A549 (cell line): ENCODE measurements around the gene STK33. TPM values are rescaled to one million over a fixed set of nuclear protein-coding genes. Genes with fewer than 3 reads are reported as not detected.

ENCODE experiments used
- ATAC-seq, 2 experiments: fragments of 200-7000 bp in 1 of 2; fragments of >200 bp in 1 of 2; cut with Nextera tagmentation in 1 of 2; cut with Tn5 transposase in 1 of 2; 3 replicates each; pipeline versions ENCODE4 v1.8.0 to v1.9.1; 2018 to 2020; ENCODE audit warnings: mild to moderate bottlenecking in 1 of 2, moderate library complexity in 1 of 2
- CTCF ChIA-PET: fragments of 300-600 bp; sonication (Branson Sonifier 250); formaldehyde crosslinking; extraction: SDS; loops from one replicate; lab custom pipeline; 2021; ENCODE audit warnings: antibody characterized with exemption, inconsistent platforms; lab: Yijun Ruan, JAX
- POLR2A ChIA-PET: fragments of 350-600 bp; formaldehyde crosslinking; extraction: SDS; loops from one replicate; lab custom pipeline; 2021; ENCODE audit warnings: antibody characterized with exemption, inconsistent platforms; lab: Yijun Ruan, JAX
- DNase-seq, 2 experiments: peaks; one replicate each; pipeline versions ENCODE4 v3.0.0 to v3.0.0-alpha.2; 2011 to 2016; ENCODE audit warnings: low read depth in 1 of 2, low spot score in 1 of 2
- FAIRE-seq: peaks from 2 replicates; lab custom pipeline; 2011; peaks lifted over from hg19 to GRCh38; lab: Jason Lieb, UNC
- H3K27ac ChIP-seq, 2 experiments: fragments of >200 bp; sonication (Bioruptor Twin); formaldehyde crosslinking; 3 replicates each; pipeline ENCODE4 v1.5.1; 2016 to 2017
- H3K4me1 ChIP-seq: fragments of >200 bp; sonication (Bioruptor Twin); formaldehyde crosslinking; 3 replicates; pipeline ENCODE4 v1.6.1; 2016
- H3K4me2 ChIP-seq: fragments of >200 bp; sonication (Bioruptor Twin); formaldehyde crosslinking; 3 replicates; pipeline ENCODE4 v1.6.1; 2016
- H3K4me3 ChIP-seq: fragments of >200 bp; sonication (Bioruptor Twin); formaldehyde crosslinking; 3 replicates; pipeline ENCODE4 v1.5.1; 2016
- H3K9me3 ChIP-seq: fragments of >200 bp; sonication (Bioruptor Twin); formaldehyde crosslinking; 3 replicates; pipeline ENCODE4 v1.6.1; 2016
- CEBPB ChIP-seq, 2 experiments: fragments of >200 bp in 1 of 2; sonication (Bioruptor Twin) in 1 of 2; formaldehyde crosslinking in 1 of 2; IDR thresholded peaks; 2 replicates each; pipeline ENCODE4 v1.6.1; 2012 to 2016
- CHD4 ChIP-seq: fragments of 200-600 bp; sonication (generic); IDR thresholded peaks from 2 replicates; pipeline ENCODE4 v1.6.1; 2016; ENCODE audit warnings: antibody characterized with exemption, mild to moderate bottlenecking, borderline replicate concordance
- HOXB13 ChIP-seq: fragments of 250-450 bp; sonication (Bioruptor Pico); IDR thresholded peaks from 2 replicates; pipeline ENCODE4 v1.5.0; 2020; ENCODE audit warnings: low read depth, mild to moderate bottlenecking, moderate library complexity
- HOXB5 ChIP-seq: fragments of 250-450 bp; sonication (Bioruptor Pico); IDR thresholded peaks from 2 replicates; pipeline ENCODE4 v1.5.0; 2020; ENCODE audit warnings: mild to moderate bottlenecking, moderate library complexity
- MAFK ChIP-seq: fragments of 450-650 bp; IDR thresholded peaks from 2 replicates; pipeline ENCODE4 v1.6.1; 2014; ENCODE audit not compliant: partially characterized antibody
- MAZ ChIP-seq: fragments of 150-350 bp; IDR thresholded peaks from 2 replicates; pipeline ENCODE4 v1.6.1; 2014; ENCODE audit warnings: antibody characterized with exemption, low read depth, low read length, borderline replicate concordance
- NPAS2 ChIP-seq: fragments of 250-450 bp; sonication (Bioruptor Pico); IDR thresholded peaks from 2 replicates; pipeline ENCODE4 v1.8.0; 2022; ENCODE audit warnings: mild to moderate bottlenecking, moderate library complexity, borderline replicate concordance
- POLR2AphosphoS2 ChIP-seq: conservative IDR thresholded peaks from 2 replicates; pipeline ENCODE4 v1.6.1; 2012; ENCODE audit warnings: low read length, improper control_type of control experiment, inconsistent platforms
- RCOR1 ChIP-seq: fragments of 150-350 bp; IDR thresholded peaks from 2 replicates; pipeline ENCODE4 v1.6.1; 2014; ENCODE audit warnings: antibody characterized with exemption, low read length, low read depth
- ZSCAN20 ChIP-seq: fragments of 250-450 bp; sonication (Bioruptor Pico); IDR thresholded peaks from 2 replicates; pipeline ENCODE4 v1.8.0; 2022; ENCODE audit warnings: mild to moderate bottlenecking, moderate library complexity
- WGBS: methylation state at CpG from one replicate; pipeline ENCODE4 v1.1.6; 2017; ENCODE audit errors: missing lambda C conversion rate; 5-methylcytosine and 5-hydroxymethylcytosine counted together
- polyA plus RNA-seq, 4 experiments: library from polyadenylated mRNA; depleted of rRNA in 3 of 4; stranded (reverse); fragments of >200 nt; fragmentation: RNase III in 1 of 4; extraction: RNeasy Plus Mini Kit Qiagen cat#74134 plus additional on column Dnase treatment in 1 of 4; gene quantifications; 2 replicates in 3 of 4; 3 replicates in 1 of 4; pipeline ENCODE4 v1.2.3, GENCODE V29; 2011 to 2017
- TF ChIP-seq, protein P1 (sequence below): IDR thresholded peaks from 2 replicates; pipeline ENCODE4 v1.6.1; 2012
- TF ChIP-seq, protein P2 (sequence below): IDR thresholded peaks from 2 replicates; pipeline ENCODE4 v1.6.1; 2012
- TF ChIP-seq, protein P3 (sequence below): fragments of 250-450 bp; sonication (Bioruptor Pico); IDR thresholded peaks from 2 replicates; pipeline ENCODE4 v1.5.0; 2021; ENCODE audit warnings: mild to moderate bottlenecking, moderate library complexity, borderline replicate concordance
- TF ChIP-seq, protein P4 (sequence below): fragments of 200-600 bp; sonication (generic); IDR thresholded peaks from 2 replicates; pipeline ENCODE4 v1.6.1; 2016; ENCODE audit warnings: antibody characterized with exemption, mild to moderate bottlenecking, moderate library complexity
- TF ChIP-seq, protein P5 (sequence below): fragments of 450-650 bp; IDR thresholded peaks from 2 replicates; pipeline ENCODE4 v1.6.1; 2014; ENCODE audit warnings: antibody characterized with exemption

The STK33 gene
- polyA plus RNA-seq, 2 of the 4 experiments (the other 2 are of a cell fraction): 5.2 to 5.8 TPM

DNA sequence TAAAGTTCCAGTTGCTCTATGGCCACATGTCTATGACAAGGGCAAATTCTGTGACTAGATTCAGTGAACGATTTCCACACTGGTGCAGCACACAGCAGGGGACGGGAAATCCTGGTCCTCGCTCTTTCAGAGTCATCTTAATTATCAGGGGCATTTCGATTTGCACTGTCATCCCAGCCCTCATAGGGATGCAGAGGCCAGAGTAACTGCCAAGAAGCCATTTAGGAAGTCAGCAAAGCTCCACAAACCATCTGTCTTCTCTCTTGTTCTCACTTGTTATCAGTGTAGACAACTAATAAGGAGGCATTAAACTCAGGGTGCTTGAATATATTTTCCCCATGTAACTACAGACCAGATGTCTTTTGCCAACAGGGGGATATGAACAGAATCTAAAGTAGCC lies 151.7 kb downstream of the STK33 start:
- CTCF ChIA-PET: no interaction called here
- POLR2A ChIA-PET: no interaction called here
- no peak for ATAC-seq

DNA sequence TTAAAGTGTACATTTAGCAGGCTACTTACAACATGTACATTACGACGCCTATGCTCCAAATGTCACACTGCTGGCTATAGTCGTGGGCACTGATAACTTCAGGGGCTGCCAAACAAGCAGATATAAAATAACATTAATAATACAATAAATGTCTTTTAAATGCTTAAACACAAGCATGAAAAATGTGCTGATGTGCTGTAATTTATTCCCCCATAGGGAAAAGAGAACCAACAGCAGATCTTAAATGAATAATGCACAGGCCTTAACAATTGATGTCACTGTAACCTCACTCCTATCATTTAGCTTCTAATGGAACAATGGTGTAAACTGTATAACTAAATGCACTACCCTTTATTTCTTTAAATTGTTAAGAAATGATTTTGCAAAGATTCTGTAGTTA lies 153.4 kb downstream of the STK33 start:
- Histone ChIP-seq H3K4me2 (no peak overlapping the region), H3K4me1 (no peaks in the 10 kb centered on the region)
- POLR2A ChIA-PET: no interaction called here
- DNase-seq (no peak), FAIRE-seq (no peak)
- 74% methylated on average over 3 of the region's 3 CpGs for WGBS
- TF ChIP-seq, protein P1, sequence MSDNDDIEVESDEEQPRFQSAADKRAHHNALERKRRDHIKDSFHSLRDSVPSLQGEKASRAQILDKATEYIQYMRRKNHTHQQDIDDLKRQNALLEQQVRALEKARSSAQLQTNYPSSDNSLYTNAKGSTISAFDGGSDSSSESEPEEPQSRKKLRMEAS: no peak
- peak; percentile 32 for TF ChIP-seq MAFK
- TF ChIP-seq, all 56 proteins: peak for 1
- CTCF ChIA-PET: interaction anchor here (1.0 kb wide), 1 partner anchor 20 kb away, joined by 3 read pairs; no protein-coding TSS in a partner anchor
- Histone ChIP-seq H3K4me3 (no peak overlapping the region), H3K9me3 (no peaks in the 10 kb centered on the region), H3K27ac (no peak overlapping the region)
- ATAC-seq: no peak

More for the DNA sequence above, 151.7 kb downstream of the STK33 start:
- Histone ChIP-seq H3K9me3 (no peaks in the 10 kb centered on the region), H3K27ac (no peak overlapping the region), H3K4me3 (no peak overlapping the region), H3K4me2 (no peak overlapping the region), H3K4me1 (no peaks in the 10 kb centered on the region)
- TF ChIP-seq MAZ (no peak), CEBPB (IDR thresholded peaks at IDR 0.05) (no peak)
- 40% methylated on average over 4 of the region's 4 CpGs for WGBS
- FAIRE-seq: no peak
- DNase-seq: no peak

DNA sequence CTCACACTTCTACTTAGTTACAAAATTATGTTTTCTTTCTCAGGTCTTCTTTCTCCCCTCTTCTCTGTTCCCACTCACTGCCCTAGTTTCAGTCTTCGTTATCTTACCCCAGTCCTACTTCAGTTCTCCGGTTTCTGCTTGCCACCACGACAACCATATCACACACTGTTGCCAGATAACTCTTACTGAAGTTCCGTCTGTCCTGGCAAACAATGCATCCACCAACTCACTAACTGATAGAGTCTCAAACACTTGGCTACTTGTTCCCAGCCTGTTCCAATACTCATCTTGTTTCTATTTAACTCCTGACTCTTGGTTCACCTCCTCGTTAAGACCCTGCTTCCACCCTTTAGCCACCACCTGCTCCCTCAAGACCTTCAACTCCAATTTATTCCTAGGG lies 164.5 kb downstream of the STK33 start:
- DNase-seq: no peak
- no peaks in the 10 kb centered on the region for H3K4me1 ChIP-seq
- H3K4me3 ChIP-seq: no peak overlapping the region
- H3K27ac ChIP-seq: no peak overlapping the region
- FAIRE-seq: no peak
- H3K9me3 ChIP-seq: no peaks in the 10 kb centered on the region
- TF ChIP-seq, protein P2, sequence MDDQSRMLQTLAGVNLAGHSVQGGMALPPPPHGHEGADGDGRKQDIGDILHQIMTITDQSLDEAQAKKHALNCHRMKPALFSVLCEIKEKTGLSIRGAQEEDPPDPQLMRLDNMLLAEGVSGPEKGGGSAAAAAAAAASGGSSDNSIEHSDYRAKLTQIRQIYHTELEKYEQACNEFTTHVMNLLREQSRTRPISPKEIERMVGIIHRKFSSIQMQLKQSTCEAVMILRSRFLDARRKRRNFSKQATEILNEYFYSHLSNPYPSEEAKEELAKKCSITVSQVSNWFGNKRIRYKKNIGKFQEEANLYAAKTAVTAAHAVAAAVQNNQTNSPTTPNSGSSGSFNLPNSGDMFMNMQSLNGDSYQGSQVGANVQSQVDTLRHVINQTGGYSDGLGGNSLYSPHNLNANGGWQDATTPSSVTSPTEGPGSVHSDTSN: no peak
- TF ChIP-seq POLR2AphosphoS2: no peak
- no peak for TF ChIP-seq RCOR1
- no peak for TF ChIP-seq ZSCAN20
- TF ChIP-seq, protein P3, sequence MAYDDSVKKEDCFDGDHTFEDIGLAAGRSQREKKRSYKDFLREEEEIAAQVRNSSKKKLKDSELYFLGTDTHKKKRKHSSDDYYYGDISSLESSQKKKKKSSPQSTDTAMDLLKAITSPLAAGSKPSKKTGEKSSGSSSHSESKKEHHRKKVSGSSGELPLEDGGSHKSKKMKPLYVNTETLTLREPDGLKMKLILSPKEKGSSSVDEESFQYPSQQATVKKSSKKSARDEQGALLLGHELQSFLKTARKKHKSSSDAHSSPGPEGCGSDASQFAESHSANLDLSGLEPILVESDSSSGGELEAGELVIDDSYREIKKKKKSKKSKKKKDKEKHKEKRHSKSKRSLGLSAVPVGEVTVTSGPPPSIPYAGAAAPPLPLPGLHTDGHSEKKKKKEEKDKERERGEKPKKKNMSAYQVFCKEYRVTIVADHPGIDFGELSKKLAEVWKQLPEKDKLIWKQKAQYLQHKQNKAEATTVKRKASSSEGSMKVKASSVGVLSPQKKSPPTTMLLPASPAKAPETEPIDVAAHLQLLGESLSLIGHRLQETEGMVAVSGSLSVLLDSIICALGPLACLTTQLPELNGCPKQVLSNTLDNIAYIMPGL: no peak
- no peak for TF ChIP-seq CHD4
- TF ChIP-seq, all 56 proteins: peak for 0
- ATAC-seq: no peak
- POLR2A ChIA-PET: no interaction called here
- WGBS: 55% methylated on average over 5 of the region's 5 CpGs
- CTCF ChIA-PET: interaction anchor here (1.5 kb wide), 1 partner anchor 236 kb away, joined by 3 read pairs; no protein-coding TSS in a partner anchor
- H3K4me2 ChIP-seq: no peak overlapping the region

DNA sequence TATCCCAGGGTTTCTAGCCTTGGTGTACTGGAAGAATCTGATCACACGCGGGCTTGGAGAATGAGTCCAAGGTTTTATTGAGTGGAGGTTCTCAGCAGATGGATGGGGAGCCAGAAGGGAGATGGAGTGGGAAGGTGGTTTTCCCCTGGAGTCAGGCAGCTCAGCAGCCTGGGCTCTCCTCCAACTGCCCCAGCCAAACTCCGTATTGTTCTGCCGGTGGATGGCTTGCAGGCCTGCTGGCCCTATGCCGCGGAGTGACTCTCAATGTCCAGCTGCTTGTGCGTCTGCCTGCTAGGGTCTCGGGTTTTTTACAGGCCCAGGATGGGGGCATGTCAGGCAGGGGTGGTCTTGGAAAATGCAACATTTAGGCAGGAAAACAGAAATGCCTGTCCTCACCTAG lies 168.0 kb downstream of the STK33 start:
- no peaks in the 10 kb centered on the region for H3K4me1 ChIP-seq
- WGBS: 94% methylated on average over 8 of the region's 8 CpGs
- no peaks in the 10 kb centered on the region for H3K9me3 ChIP-seq
- no peak overlapping the region for H3K27ac ChIP-seq
- no peak for FAIRE-seq
- no peak overlapping the region for H3K4me3 ChIP-seq
- ATAC-seq: no peak
- TF ChIP-seq HOXB5 (CRISPR knock-in tag) (no peak), HOXB13 (CRISPR knock-in tag) (no peak), NPAS2 (no peak)
- TF ChIP-seq, protein P4, sequence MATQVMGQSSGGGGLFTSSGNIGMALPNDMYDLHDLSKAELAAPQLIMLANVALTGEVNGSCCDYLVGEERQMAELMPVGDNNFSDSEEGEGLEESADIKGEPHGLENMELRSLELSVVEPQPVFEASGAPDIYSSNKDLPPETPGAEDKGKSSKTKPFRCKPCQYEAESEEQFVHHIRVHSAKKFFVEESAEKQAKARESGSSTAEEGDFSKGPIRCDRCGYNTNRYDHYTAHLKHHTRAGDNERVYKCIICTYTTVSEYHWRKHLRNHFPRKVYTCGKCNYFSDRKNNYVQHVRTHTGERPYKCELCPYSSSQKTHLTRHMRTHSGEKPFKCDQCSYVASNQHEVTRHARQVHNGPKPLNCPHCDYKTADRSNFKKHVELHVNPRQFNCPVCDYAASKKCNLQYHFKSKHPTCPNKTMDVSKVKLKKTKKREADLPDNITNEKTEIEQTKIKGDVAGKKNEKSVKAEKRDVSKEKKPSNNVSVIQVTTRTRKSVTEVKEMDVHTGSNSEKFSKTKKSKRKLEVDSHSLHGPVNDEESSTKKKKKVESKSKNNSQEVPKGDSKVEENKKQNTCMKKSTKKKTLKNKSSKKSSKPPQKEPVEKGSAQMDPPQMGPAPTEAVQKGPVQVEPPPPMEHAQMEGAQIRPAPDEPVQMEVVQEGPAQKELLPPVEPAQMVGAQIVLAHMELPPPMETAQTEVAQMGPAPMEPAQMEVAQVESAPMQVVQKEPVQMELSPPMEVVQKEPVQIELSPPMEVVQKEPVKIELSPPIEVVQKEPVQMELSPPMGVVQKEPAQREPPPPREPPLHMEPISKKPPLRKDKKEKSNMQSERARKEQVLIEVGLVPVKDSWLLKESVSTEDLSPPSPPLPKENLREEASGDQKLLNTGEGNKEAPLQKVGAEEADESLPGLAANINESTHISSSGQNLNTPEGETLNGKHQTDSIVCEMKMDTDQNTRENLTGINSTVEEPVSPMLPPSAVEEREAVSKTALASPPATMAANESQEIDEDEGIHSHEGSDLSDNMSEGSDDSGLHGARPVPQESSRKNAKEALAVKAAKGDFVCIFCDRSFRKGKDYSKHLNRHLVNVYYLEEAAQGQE: no peak
- TF ChIP-seq, protein P5, sequence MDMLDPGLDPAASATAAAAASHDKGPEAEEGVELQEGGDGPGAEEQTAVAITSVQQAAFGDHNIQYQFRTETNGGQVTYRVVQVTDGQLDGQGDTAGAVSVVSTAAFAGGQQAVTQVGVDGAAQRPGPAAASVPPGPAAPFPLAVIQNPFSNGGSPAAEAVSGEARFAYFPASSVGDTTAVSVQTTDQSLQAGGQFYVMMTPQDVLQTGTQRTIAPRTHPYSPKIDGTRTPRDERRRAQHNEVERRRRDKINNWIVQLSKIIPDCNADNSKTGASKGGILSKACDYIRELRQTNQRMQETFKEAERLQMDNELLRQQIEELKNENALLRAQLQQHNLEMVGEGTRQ: no peak
- POLR2A ChIA-PET: no interaction called here
- H3K4me2 ChIP-seq: no peak overlapping the region
- CTCF ChIA-PET: no interaction called here
- no peak for DNase-seq
